HG03135 (cell line): ENCODE measurements around the gene TENT5A.
"Not testable (repeated sequence)": the region's sequence is repeated elsewhere in the genome, so short reads cannot be mapped to it uniquely, and the experiment has no call there.

ENCODE experiments used
- ATAC-seq: cut with Tn5 transposase; IDR thresholded peaks from one replicate; pipeline ENCODE4 v1.9.1; 2021; ENCODE audit warnings: mild to moderate bottlenecking, moderate library complexity; ENCODE audit not compliant: unreplicated experiment

TENT5A gene

GRCh38 chr6:81752084-81752920 lies at the start of gene TENT5A:
TENT5A (minus strand) TSS chr6:81752681; CDS start chr6:81752141, 540 bp downstream.
- peak; percentile 77 for ATAC-seq

GRCh38 chr6:81801489-81801888 lies 49.0 kb upstream of the TENT5A start:
- ATAC-seq: no peak

GRCh38 chr6:81800666-81801065 lies 48.2 kb upstream of the TENT5A start:
- ATAC-seq: no peak

GRCh38 chr6:81799323-81799722 lies 46.8 kb upstream of the TENT5A start:
- no peak for ATAC-seq

- ATAC-seq: no peak
Observed at GRCh38 chr6:81797591-81797990, 45.1 kb upstream of the TENT5A start.

GRCh38 chr6:81795890-81796289 lies 43.4 kb upstream of the TENT5A start:
- no peak for ATAC-seq

- ATAC-seq: no peak
Observed at GRCh38 chr6:81793821-81794475, 41.5 kb upstream of the TENT5A start.

GRCh38 chr6:81792826-81793225 lies 40.3 kb upstream of the TENT5A start:
- ATAC-seq: no peak

GRCh38 chr6:81791756-81792155 lies 39.3 kb upstream of the TENT5A start:
- no peak for ATAC-seq

GRCh38 chr6:81790034-81790433 lies 37.6 kb upstream of the TENT5A start:
- no peak for ATAC-seq

- ATAC-seq: no peak
Observed at GRCh38 chr6:81789291-81789690, 36.8 kb upstream of the TENT5A start.

GRCh38 chr6:81788748-81789147 lies 36.3 kb upstream of the TENT5A start:
- no peak for ATAC-seq

- no peak for ATAC-seq
Observed at GRCh38 chr6:81787313-81788068, 35.0 kb upstream of the TENT5A start.

- no peak for ATAC-seq
Observed at GRCh38 chr6:81786150-81786549, 33.7 kb upstream of the TENT5A start.

- no peak for ATAC-seq
Observed at GRCh38 chr6:81785377-81785776, 32.9 kb upstream of the TENT5A start.

- no peak for ATAC-seq
Observed at GRCh38 chr6:81783893-81784292, 31.4 kb upstream of the TENT5A start.

- ATAC-seq: no peak
Observed at GRCh38 chr6:81781624-81782023, 29.1 kb upstream of the TENT5A start.

- ATAC-seq: no peak
Observed at GRCh38 chr6:81777586-81778268, 25.2 kb upstream of the TENT5A start.

GRCh38 chr6:81776219-81776618 lies 23.7 kb upstream of the TENT5A start:
- ATAC-seq: not testable (repeated sequence)

GRCh38 chr6:81774542-81774941 lies 22.1 kb upstream of the TENT5A start:
- no peak for ATAC-seq

- ATAC-seq: no peak
Observed at GRCh38 chr6:81773887-81774286, 21.4 kb upstream of the TENT5A start.
